Transverse colon (tissue), 4 donors: Measurements from ENCODE around the gene ENPP6.

Experiments used
- CTCF ChIP-seq, 5 experiments: fragments of 200-600 bp in 3 of 5; fragments of 450-650 bp in 2 of 5; sonication (generic) in 3 of 5; IDR thresholded peaks; 1 replicate in 2 of 5; 2 replicates in 3 of 5; pipeline ENCODE4 v1.5.1; 2016 to 2017; ENCODE audit warnings: antibody characterized with exemption in 5 of 5, inconsistent platforms in 3 of 5, mild to moderate bottlenecking in 2 of 5, moderate library complexity in 1 of 5
- POLR2A ChIP-seq: fragments of 450-650 bp; IDR thresholded peaks from one replicate; pipeline ENCODE4 v1.6.1; 2016; ENCODE audit warnings: antibody characterized with exemption, mild to moderate bottlenecking, moderate library complexity
- POLR2AphosphoS5 ChIP-seq, 3 donors: sonication (generic); formaldehyde crosslinking; IDR thresholded peaks; one replicate each; pipeline ENCODE4 v1.6.1; 2016; ENCODE audit warnings: antibody characterized with exemption in 3 of 3

GRCh38 chr4:184232202-184232601 lies 14.5 kb upstream of the ENPP6 start:
- TF ChIP-seq CTCF (IDR thresholded peaks at IDR 0.05) = no peak
- no peak for TF ChIP-seq POLR2A
- TF ChIP-seq POLR2AphosphoS5 (IDR thresholded peaks at IDR 0.05) = no peak
